IPS-20b (cell line): ENCODE data around the gene POFUT1.
"Not testable (repeated sequence)": the region's sequence is repeated elsewhere in the genome, so short reads cannot be mapped to it uniquely, and the experiment has no call there.

ENCODE experiments used
- H3K27ac ChIP-seq: one replicate; pipeline ENCODE4 v1.5.1; 2013; ENCODE audit warnings: low read length
- H3K27me3 ChIP-seq: 2 replicates; pipeline ENCODE4 v1.6.1; 2013; ENCODE audit warnings: mild to moderate bottlenecking, low read length, inconsistent platforms; ENCODE audit not compliant: insufficient read depth
- H3K36me3 ChIP-seq: 2 replicates; pipeline ENCODE4 v1.6.1; 2013; ENCODE audit warnings: low read depth, mild to moderate bottlenecking, inconsistent platforms, low read length, moderate library complexity; ENCODE audit not compliant: insufficient read depth
- H3K4me1 ChIP-seq: 2 replicates; pipeline ENCODE4 v1.6.1; 2013; ENCODE audit warnings: mild to moderate bottlenecking, control low read depth, inconsistent platforms, low read length, moderate library complexity; ENCODE audit not compliant: insufficient read depth
- H3K4me3 ChIP-seq: 2 replicates; pipeline ENCODE4 v1.5.1; 2013; ENCODE audit warnings: mild to moderate bottlenecking, low read length, inconsistent platforms
- H3K9ac ChIP-seq: 2 replicates; pipeline ENCODE4 v1.6.1; 2013; ENCODE audit warnings: low read depth, mild to moderate bottlenecking, inconsistent platforms, low read length, moderate library complexity
- H3K9me3 ChIP-seq: 2 replicates; pipeline ENCODE4 v1.6.1; 2013; ENCODE audit warnings: mild to moderate bottlenecking, low read depth, low read length, inconsistent platforms; ENCODE audit not compliant: insufficient read depth

Gene POFUT1

DNA sequence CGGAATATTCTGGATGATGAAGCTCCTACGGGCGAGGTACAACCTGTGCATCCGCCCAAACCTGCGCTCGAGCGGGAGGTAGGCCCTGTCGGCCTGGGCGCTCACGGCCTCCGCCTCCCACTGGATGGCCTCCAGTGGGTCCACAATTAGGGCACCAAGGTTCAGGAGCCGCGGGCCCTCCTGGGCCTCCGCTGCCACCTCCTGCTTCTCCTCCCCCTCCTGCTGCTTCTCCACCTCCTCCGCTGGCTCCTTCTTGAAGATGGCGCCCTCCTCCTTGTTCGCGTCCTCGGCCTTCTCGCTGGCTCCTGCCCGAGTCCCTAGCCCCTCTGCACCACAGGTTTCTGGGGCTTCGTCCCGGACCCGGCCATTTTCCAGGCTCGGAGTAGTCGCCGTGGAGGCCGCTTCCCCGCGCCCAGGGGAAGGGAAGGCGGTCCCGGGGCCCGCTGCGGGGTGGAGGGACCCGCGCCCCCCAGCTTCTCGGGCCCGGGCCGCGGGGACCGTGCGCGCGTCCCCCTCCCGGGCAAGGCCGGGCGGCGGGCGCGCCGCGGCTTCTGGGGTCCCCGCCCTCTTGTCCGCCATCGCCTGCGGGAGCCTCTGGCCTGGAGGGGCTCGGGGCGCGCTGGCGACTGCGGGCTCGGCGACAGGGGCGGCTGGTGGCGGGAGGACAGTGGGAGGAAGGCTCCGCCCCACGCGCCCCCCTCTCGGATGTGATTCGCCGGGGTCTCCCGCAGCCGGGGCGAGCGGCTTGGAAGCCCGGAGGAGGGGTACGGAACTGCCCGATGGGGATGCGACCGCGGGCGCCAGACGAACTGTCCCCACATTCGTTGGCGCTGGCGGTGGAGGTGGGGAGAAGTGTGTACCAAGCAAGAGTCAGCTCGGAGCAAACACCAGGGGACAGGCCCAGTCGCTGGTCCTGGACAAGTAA, 17.7 kb upstream of the POFUT1 start:
- Histone ChIP-seq H3K27ac (peak overlapping the region; percentile 60), H3K36me3 (peaks cover 27% of the 10 kb centered on the region), H3K27me3 (no peaks in the 10 kb centered on the region), H3K4me1 (peaks cover 4% of the 10 kb centered on the region; the same call in 1 of the 2 replicates), H3K9ac (peak overlapping the region; percentile 83; the same call in 1 of the 2 replicates), H3K4me3 (peak overlapping the region; percentile 73), H3K9me3 (no peaks in the 10 kb centered on the region)

DNA sequence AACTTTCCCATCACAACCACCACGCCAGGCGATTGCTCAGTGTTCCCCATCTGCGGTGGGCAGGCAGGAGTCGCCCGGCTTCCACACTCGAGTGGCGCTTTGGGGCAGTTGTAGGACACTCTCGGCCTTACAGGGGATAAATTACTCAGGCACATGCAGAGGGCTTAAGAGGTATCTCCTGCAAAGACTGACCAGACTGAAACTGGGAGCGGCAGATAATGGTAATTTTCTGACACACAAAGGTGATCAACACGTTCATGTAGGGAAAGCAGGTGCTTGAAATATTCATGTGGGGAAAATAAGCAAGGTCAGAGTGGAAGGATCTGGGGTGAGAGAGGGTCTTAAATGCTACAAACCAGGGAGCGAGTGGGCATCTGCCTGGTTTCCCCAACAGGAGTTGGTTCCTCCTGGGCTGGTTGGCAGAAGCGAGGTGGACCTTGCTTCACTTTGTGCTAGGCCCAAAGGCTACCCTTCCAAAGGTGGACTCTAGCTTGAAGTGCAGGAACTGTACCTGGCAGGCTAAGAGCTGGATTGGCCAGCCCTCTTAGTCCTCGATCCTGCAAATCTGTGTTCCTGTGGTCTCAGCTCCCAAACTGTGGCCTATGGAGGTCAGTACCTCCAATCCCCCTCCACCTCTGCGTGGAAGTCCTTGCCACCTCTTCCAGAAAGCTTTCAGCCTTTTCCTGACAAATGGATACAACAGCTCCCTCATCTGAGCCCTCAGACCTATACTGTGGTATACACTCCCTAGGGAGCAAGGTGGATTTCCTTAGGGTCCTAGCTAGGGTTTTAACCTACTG, 16.9 kb upstream of the POFUT1 start:
- peaks cover 36% of the 10 kb centered on the region for H3K36me3 ChIP-seq
- no peaks in the 10 kb centered on the region for H3K27me3 ChIP-seq
- H3K4me1 ChIP-seq, result peaks cover 4% of the 10 kb centered on the region; the same call in 1 of the 2 replicates
- H3K9me3 ChIP-seq, result no peaks in the 10 kb centered on the region
- no peak overlapping the region for H3K27ac ChIP-seq
- peak overlapping the region; percentile 73 for H3K4me3 ChIP-seq
- H3K9ac ChIP-seq, result peak overlapping the region; percentile 83; the same call in 1 of the 2 replicates

DNA sequence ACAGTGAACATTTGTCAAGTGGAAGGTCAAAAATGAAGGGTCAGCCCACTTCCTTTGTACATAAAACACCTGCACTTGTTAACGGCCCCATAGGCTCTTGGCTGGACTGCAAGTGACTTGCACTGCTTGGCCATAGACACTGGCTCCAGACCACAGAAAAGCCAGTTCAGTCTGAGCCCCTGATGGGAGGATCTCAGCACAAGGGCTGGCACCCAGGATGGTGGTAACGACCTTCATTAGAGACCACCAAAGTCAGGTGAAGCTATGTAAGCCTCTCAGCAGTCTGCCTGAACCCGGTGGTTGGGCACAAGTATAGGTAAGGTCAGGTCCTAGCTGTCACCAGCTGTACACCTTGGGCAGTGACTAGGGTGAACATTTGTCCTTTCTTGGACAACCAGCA, 16.3 kb upstream of the POFUT1 start:
- H3K27me3 ChIP-seq, result no peaks in the 10 kb centered on the region
- no peak overlapping the region for H3K9ac ChIP-seq
- no peak overlapping the region for H3K4me3 ChIP-seq
- no peaks in the 10 kb centered on the region for H3K9me3 ChIP-seq
- no peak overlapping the region for H3K27ac ChIP-seq
- H3K4me1 ChIP-seq, result peaks cover 4% of the 10 kb centered on the region; the same call in 1 of the 2 replicates
- H3K36me3 ChIP-seq, result peaks cover 42% of the 10 kb centered on the region

DNA sequence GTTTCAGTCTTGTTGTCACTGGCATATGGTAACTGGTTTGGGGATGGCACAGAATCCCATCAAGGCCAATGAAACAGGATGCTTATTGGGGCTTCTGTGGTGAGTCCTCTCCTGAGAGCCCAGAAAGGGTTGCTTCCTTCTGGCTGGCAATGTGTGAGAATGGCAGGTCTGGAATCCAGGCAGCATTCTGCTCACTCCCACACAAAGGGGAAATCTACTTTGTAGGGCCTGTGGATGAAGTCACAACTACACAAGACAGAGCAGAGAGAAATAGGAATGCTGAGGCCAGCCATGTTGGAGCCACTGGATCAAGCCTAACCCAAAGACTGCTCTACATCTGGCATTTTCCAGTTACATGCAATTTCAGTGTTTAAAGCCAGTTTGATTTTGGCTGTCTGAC, 15.8 kb upstream of the POFUT1 start:
- peaks cover 46% of the 10 kb centered on the region for H3K36me3 ChIP-seq
- no peak overlapping the region for H3K4me3 ChIP-seq
- H3K4me1 ChIP-seq, result peaks cover 4% of the 10 kb centered on the region; the same call in 1 of the 2 replicates
- no peaks in the 10 kb centered on the region for H3K9me3 ChIP-seq
- H3K27ac ChIP-seq, result no peak overlapping the region
- no peak overlapping the region for H3K9ac ChIP-seq
- no peaks in the 10 kb centered on the region for H3K27me3 ChIP-seq

DNA sequence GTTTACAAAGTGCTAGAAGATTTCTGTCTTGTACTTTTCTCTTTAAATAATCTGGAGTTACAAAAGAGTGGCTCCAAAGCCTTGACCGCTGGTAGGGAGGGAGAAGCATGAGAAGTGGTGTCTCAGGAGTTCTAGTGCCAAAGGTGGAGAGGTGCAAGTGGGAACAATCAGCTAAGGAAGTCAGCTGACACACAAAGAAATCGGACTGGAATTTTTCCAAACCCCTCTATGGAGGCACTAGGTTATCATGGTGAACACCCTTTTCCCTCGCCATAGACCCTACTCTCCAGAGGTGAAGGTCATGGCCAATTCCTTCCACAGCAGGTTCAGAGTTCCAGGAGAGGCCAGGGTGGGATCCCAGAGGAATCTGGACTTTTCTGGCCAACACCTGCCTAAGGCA, 15.0 kb upstream of the POFUT1 start:
- no peaks in the 10 kb centered on the region for H3K9me3 ChIP-seq
- H3K36me3 ChIP-seq, result peaks cover 55% of the 10 kb centered on the region
- H3K9ac ChIP-seq, result no peak overlapping the region
- peaks cover 4% of the 10 kb centered on the region; the same call in 1 of the 2 replicates for H3K4me1 ChIP-seq
- no peak overlapping the region for H3K27ac ChIP-seq
- no peaks in the 10 kb centered on the region for H3K27me3 ChIP-seq
- H3K4me3 ChIP-seq, result no peak overlapping the region

DNA sequence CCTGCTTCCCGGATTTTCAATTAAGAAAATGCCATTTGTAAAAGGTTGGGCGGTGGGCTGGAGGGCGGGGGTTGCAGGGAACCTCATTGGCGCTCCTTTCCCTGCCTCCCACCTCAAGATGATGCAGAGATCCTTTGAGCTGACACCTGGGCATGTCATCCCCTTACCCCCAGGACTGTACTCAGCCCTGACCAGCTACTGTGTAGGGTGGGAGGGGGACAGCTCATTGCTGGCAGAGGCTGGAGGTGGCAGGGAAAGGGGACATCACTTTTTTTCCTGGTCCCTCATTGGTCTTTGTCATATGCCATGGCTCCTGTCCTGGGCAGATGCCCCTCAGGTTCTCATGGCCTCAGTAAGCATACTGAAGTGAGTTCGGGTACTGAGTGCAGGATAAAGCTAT, 14.3 kb upstream of the POFUT1 start:
- H3K4me1 ChIP-seq, H3K27me3 ChIP-seq, H3K27ac ChIP-seq, H3K9me3 ChIP-seq, H3K4me3 ChIP-seq, H3K9ac ChIP-seq: not testable (repeated sequence)
- H3K36me3 ChIP-seq, result peaks cover 60% of the 10 kb centered on the region

DNA sequence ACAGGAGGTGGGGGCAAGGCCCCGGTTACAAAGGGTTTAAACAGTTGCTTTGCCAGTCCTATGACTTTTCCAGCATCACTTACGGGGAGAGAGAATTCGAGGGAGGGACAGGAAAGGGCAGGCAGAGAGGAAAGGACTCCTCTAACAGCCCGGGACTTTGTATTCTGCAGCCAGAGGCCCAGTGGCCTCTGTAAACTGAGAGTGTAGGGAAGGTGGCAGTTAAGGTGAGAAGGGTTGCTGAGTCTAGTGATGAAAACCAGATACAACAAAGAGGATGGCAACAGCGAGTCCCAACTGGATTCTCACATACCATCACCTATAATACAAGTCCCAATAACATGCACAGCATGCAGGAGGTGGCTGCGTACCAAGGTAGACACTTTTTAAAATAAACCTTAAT, 13.7 kb upstream of the POFUT1 start:
- Histone ChIP-seq H3K36me3 (peaks cover 67% of the 10 kb centered on the region), H3K27ac (no peak overlapping the region), H3K9ac (no peak overlapping the region), H3K9me3 (no peaks in the 10 kb centered on the region), H3K4me1 (peaks cover 4% of the 10 kb centered on the region; the same call in 1 of the 2 replicates), H3K27me3 (no peaks in the 10 kb centered on the region), H3K4me3 (no peak overlapping the region)

DNA sequence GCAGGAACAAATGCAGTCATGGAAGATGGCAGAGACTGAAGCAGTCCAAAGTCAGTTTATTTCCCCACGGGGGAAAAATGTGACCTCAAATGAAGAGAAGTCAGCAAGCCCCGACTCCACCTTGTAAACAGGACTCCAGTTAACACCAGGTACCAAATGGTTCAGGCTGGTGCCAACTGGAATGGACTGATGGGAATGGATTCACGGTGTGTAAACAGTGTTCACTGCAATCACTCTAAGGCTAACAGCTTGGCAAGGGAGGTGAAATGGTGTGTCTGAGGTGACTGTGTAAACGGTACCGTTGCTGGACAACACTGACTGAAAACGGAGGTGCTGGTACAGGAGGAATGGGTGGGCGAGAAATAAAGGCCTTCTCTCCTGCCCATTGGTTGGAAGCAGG, 12.1 kb upstream of the POFUT1 start:
- H3K9ac ChIP-seq, result no peak overlapping the region
- H3K4me1 ChIP-seq, result no peaks in the 10 kb centered on the region
- H3K36me3 ChIP-seq, result peaks cover 80% of the 10 kb centered on the region
- H3K4me3 ChIP-seq, result no peak overlapping the region
- no peaks in the 10 kb centered on the region for H3K9me3 ChIP-seq
- H3K27ac ChIP-seq, result no peak overlapping the region
- H3K27me3 ChIP-seq, result no peaks in the 10 kb centered on the region

DNA sequence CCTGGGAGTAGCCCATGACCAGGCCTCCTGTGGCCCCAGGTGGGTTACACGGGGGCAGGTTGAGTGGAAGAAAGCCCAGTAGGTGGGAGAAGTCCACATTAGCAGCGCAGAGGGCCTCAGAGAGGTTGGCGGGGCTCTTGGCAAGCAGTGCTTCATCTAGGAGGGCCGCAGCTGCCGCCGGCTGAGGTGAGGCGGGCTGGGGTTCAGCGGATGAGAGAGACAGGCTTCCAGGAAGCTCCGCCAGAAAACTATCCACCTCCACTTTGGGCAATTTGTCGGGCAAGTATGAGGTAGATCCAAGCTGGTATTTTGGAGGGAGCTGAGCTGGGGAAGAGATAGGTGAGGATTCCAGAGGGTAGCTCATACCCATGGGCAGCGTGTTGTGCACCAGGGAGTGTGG, 11.1 kb upstream of the POFUT1 start:
- not testable (repeated sequence) for H3K4me3 ChIP-seq, H3K27ac ChIP-seq, H3K9ac ChIP-seq, H3K9me3 ChIP-seq, H3K4me1 ChIP-seq, H3K27me3 ChIP-seq
- H3K36me3 ChIP-seq, result peaks cover 89% of the 10 kb centered on the region

DNA sequence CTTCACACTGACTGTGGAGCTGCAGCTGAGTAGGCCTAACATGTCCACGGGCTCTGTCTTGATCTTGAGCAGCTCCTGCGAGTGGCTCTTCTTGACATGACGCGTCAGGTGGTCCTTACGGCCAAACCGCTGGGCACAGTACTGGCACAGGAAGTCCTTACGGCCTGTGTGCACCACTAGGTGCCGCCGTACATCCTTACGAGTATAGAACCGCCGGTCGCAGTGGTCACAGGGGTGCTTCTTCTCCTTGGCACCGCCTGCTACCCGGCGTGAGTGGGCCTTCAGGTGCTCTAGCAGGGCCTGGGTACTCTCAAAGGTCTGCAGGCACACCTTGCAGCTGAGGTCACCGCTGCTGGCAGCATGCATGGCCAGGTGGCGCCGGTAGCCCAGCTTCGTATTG, 10.5 kb upstream of the POFUT1 start:
- H3K4me1 ChIP-seq, H3K9ac ChIP-seq, H3K4me3 ChIP-seq, H3K9me3 ChIP-seq, H3K27me3 ChIP-seq, H3K27ac ChIP-seq: not testable (repeated sequence)
- H3K36me3 ChIP-seq, result peaks cover 89% of the 10 kb centered on the region

DNA sequence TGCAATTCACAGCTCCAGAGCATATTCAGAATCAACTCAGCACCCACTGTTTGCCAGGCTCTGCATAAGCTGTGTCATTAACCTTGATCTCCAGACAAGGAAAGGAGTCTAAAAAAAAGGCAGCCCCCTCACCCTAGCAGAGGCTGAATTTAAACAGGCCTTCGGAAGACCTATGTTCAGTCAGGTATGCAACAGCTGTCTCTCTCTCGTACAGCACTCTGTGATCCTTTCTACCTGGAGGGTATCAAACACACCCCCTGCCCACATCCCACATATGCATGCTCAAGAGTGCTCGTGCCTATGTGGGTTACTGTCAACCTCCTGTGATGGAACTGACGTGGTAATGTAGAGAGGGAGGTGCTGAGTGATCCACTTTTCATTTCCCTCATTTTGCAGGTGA, 8.7 kb upstream of the POFUT1 start:
- Histone ChIP-seq H3K9ac (no peak overlapping the region), H3K9me3 (no peaks in the 10 kb centered on the region), H3K4me1 (peaks cover 5% of the 10 kb centered on the region; the same call in 1 of the 2 replicates), H3K36me3 (peaks cover 91% of the 10 kb centered on the region), H3K27ac (no peak overlapping the region), H3K4me3 (no peak overlapping the region), H3K27me3 (no peaks in the 10 kb centered on the region)
